Activated CD4-positive, alpha-beta T cell treated with anti-CD3 and anti-CD28 coated beads for 48 hours (primary cell): Measurements from ENCODE around the gene DPYSL5.
A peak's percentile ranks its signal among the peaks of the same experiment; 100 is the strongest.

Source experiments
- DNase-seq: peaks from one replicate; pipeline ENCODE4 v3.0.0-alpha.2; 2020

DPYSL5 gene

GRCh38 chr2:26933431-26934334 is 85.8 kb downstream of the DPYSL5 start:
- no peak for DNase-seq

- no peak for DNase-seq
Measured at GRCh38 chr2:26934335-26934724, 86.4 kb downstream of the DPYSL5 start.

GRCh38 chr2:26934985-26935384 is 87.1 kb downstream of the DPYSL5 start:
- no peak for DNase-seq

- no peak for DNase-seq
Measured at GRCh38 chr2:26936855-26937254, 88.9 kb downstream of the DPYSL5 start.

- DNase-seq: no peak
Measured at GRCh38 chr2:26938399-26939118, 90.6 kb downstream of the DPYSL5 start.

GRCh38 chr2:26940001-26940400 is 92.1 kb downstream of the DPYSL5 start:
- no peak for DNase-seq

GRCh38 chr2:26941486-26941885 is 93.6 kb downstream of the DPYSL5 start:
- no peak for DNase-seq

- DNase-seq: peak; percentile 81
Measured at GRCh38 chr2:26942543-26943295, 94.8 kb downstream of the DPYSL5 start.

GRCh38 chr2:26945991-26946750 is 98.2 kb downstream of the DPYSL5 start:
- no peak for DNase-seq

- no peak for DNase-seq
Measured at GRCh38 chr2:26946841-26947784, 99.2 kb downstream of the DPYSL5 start.

GRCh38 chr2:26948800-26949199 is 100.9 kb downstream of the DPYSL5 start:
- DNase-seq: no peak

GRCh38 chr2:26950246-26950645 is 102.3 kb downstream of the DPYSL5 start:
- DNase-seq: no peak

GRCh38 chr2:26951236-26951635 is 103.3 kb downstream of the DPYSL5 start:
- DNase-seq: no peak

GRCh38 chr2:26952374-26952773 is 104.4 kb downstream of the DPYSL5 start:
- DNase-seq: no peak

GRCh38 chr2:26954135-26954534 is 106.2 kb downstream of the DPYSL5 start:
- DNase-seq: no peak

GRCh38 chr2:26957041-26957440 is 109.1 kb downstream of the DPYSL5 start:
- DNase-seq: no peak

- no peak for DNase-seq
Measured at GRCh38 chr2:26957534-26957933, 109.6 kb downstream of the DPYSL5 start.

GRCh38 chr2:26959331-26959730 is 111.4 kb downstream of the DPYSL5 start:
- no peak for DNase-seq

GRCh38 chr2:26964446-26965130 is 116.7 kb downstream of the DPYSL5 start:
- no peak for DNase-seq

GRCh38 chr2:26968001-26968400 is 120.1 kb downstream of the DPYSL5 start:
- no peak for DNase-seq
